K562 (cell line): Measurements from ENCODE around the gene CHCT1. TPM values are rescaled to one million over a fixed set of nuclear protein-coding genes. Genes with fewer than 3 reads are reported as not detected.

Source experiments
- ATAC-seq: fragments of 200-7000 bp; cut with Tn5 transposase; 3 replicates; pipeline ENCODE4 v1.9.1; 2020; ENCODE audit warnings: moderate library complexity
- BruUV-seq: library from RNA; stranded (reverse); fragments of 400-500 nt; replicated peaks from 2 replicates; lab custom pipeline; 2021; lab: Mats Ljungman, UMichigan
- CTCF ChIA-PET: fragments of 300-600 bp; formaldehyde crosslinking; extraction: SDS; loops from one replicate; lab custom pipeline; 2021; ENCODE audit warnings: low intra/inter-chr PET ratio; lab: Yijun Ruan, JAX
- POLR2A ChIA-PET: fragments of 300-600, 350-650 bp; sonication (Branson Sonifier 250); formaldehyde crosslinking; extraction: SDS; loops from one replicate; lab custom pipeline; 2021; ENCODE audit warnings: antibody characterized with exemption, inconsistent platforms; lab: Yijun Ruan, JAX
- DNase-seq, 4 experiments: peaks; one replicate each; pipeline versions ENCODE4 v3.0.0 to v3.0.0-alpha.2; 2011 to 2018; ENCODE audit warnings: low spot score in 3 of 4, mixed read lengths in 3 of 4; ENCODE audit errors: extremely low read depth in 1 of 4
- FAIRE-seq: peaks from 2 replicates; lab custom pipeline; 2011; peaks lifted over from hg19 to GRCh38; lab: Jason Lieb, UNC
- H2AFZ ChIP-seq: 2 replicates; pipeline ENCODE4 v1.6.0; 2011; ENCODE audit warnings: low read depth, low read length, control low read depth, inconsistent platforms
- H3K27ac ChIP-seq: fragments of 200-600 bp; 3 replicates; pipeline ENCODE4 v1.8.0; 2011; ENCODE audit warnings: low read depth, mild to moderate bottlenecking, control low read depth, inconsistent platforms, low read length, moderate library complexity, mixed read lengths; ENCODE audit errors: extremely low read depth
- H3K27me3 ChIP-seq, 2 experiments: fragments of 300-600 bp in 1 of 2; 2 replicates in 1 of 2; 3 replicates in 1 of 2; pipeline versions ENCODE4 v1.6.0 to v1.8.0; 2011; ENCODE audit warnings: inconsistent platforms in 2 of 2, low read length in 2 of 2, mild to moderate bottlenecking in 1 of 2, mixed read lengths in 1 of 2, moderate library complexity in 1 of 2; ENCODE audit not compliant: control insufficient read depth in 2 of 2, insufficient read depth in 2 of 2
- H3K36me3 ChIP-seq: fragments of 300-600 bp; 3 replicates; pipeline ENCODE4 v1.8.0; 2011; ENCODE audit warnings: mild to moderate bottlenecking, low read length, inconsistent platforms; ENCODE audit not compliant: control insufficient read depth, insufficient read depth
- H3K4me1 ChIP-seq, 2 experiments: fragments of 200-600 bp in 1 of 2; replicated peaks in 1 of 2; 2 replicates in 1 of 2; 3 replicates in 1 of 2; pipeline versions ENCODE4 v1.5.1 to v1.8.0; 2011; ENCODE audit warnings: inconsistent platforms in 2 of 2, low read length in 2 of 2, mild to moderate bottlenecking in 1 of 2, mixed read lengths in 1 of 2, moderate library complexity in 1 of 2; ENCODE audit not compliant: control insufficient read depth in 2 of 2, insufficient read depth in 2 of 2
- H3K4me2 ChIP-seq: 2 replicates; pipeline ENCODE4 v1.6.1; 2011; ENCODE audit warnings: low read length, control low read depth, inconsistent platforms, mixed read lengths; ENCODE audit not compliant: insufficient read depth
- H3K4me3 ChIP-seq: fragments of 200-600 bp; sonication (generic), shearing (Covaris generic); 2 replicates; pipeline ENCODE4 v1.5.1; 2016; ENCODE audit warnings: control low read depth, inconsistent platforms
- H3K79me2 ChIP-seq: fragments of 200-600 bp; 3 replicates; pipeline ENCODE4 v1.8.0; 2011; ENCODE audit warnings: low read length, inconsistent platforms; ENCODE audit not compliant: control insufficient read depth, insufficient read depth
- H3K9ac ChIP-seq, 2 experiments: 2 replicates each; pipeline versions ENCODE4 v1.6.0 to v1.6.1; 2011; ENCODE audit warnings: low read depth in 2 of 2, low read length in 2 of 2, control low read depth in 1 of 2, inconsistent platforms in 1 of 2, mild to moderate bottlenecking in 1 of 2, mixed read lengths in 1 of 2; ENCODE audit not compliant: insufficient read depth in 1 of 2
- H3K9me1 ChIP-seq: one replicate; pipeline ENCODE4 v1.6.0; 2011; ENCODE audit warnings: inconsistent platforms, mild to moderate bottlenecking, low read length, moderate library complexity; ENCODE audit not compliant: control insufficient read depth, insufficient read depth
- H3K9me3 ChIP-seq: replicated peaks from 2 replicates; pipeline ENCODE4 v1.5.1; 2011; ENCODE audit warnings: low read depth, low read length, inconsistent platforms; ENCODE audit not compliant: control insufficient read depth, insufficient read depth
- H4K20me1 ChIP-seq: replicated peaks from 2 replicates; pipeline ENCODE4 v1.6.1; 2011; ENCODE audit warnings: low read length, inconsistent platforms, mixed read lengths; ENCODE audit not compliant: control insufficient read depth, insufficient read depth
- ATF1 ChIP-seq, 2 experiments: fragments of 450-650 bp in 1 of 2; IDR thresholded peaks; 2 replicates each; pipeline ENCODE4 v1.6.1; 2016; ENCODE audit warnings: missing compliant biosample characterization in 1 of 2, missing genetic modification characterization in 1 of 2
- CTBP1 ChIP-seq: fragments of 450-650 bp; IDR thresholded peaks from 2 replicates; pipeline ENCODE4 v1.6.1; 2016; ENCODE audit warnings: borderline replicate concordance
- EP300 ChIP-seq: IDR thresholded peaks from 2 replicates; pipeline ENCODE4 v1.6.1; 2012; ENCODE audit warnings: low read length, improper control_type of control experiment
- FIP1L1 ChIP-seq: fragments of 200-400 bp; formaldehyde crosslinking; IDR thresholded peaks from 2 replicates; pipeline ENCODE4 v1.6.1; 2018; ENCODE audit warnings: mild to moderate bottlenecking, low read depth, low read length; ENCODE audit not compliant: poor library complexity, severe bottlenecking
- JUNB ChIP-seq: fragments of 450-650 bp; formaldehyde crosslinking; conservative IDR thresholded peaks from 2 replicates; pipeline ENCODE4 v1.4.0; 2020; ENCODE audit warnings: mild to moderate bottlenecking
- MTA3 ChIP-seq: fragments of 450-650 bp; formaldehyde crosslinking; IDR thresholded peaks from 2 replicates; pipeline ENCODE4 v1.6.1; 2017; ENCODE audit warnings: mild to moderate bottlenecking, borderline replicate concordance
- NFATC3 ChIP-seq: fragments of 450-650 bp; IDR thresholded peaks from 2 replicates; pipeline ENCODE4 v1.6.1; 2017; ENCODE audit warnings: mild to moderate bottlenecking
- PKNOX1 ChIP-seq: fragments of 450-650 bp; IDR thresholded peaks from 2 replicates; pipeline ENCODE4 v1.6.1; 2016
- SMAD2 ChIP-seq: fragments of 150-350 bp; IDR thresholded peaks from 2 replicates; pipeline ENCODE4 v1.6.1; 2014; ENCODE audit warnings: low read depth, mild to moderate bottlenecking, low read length
- SRF ChIP-seq, 2 experiments: fragments of 250-450, 450-650 bp in 1 of 2; sonication (Bioruptor Pico) in 1 of 2; sonication (generic) in 1 of 2; formaldehyde crosslinking; IDR thresholded peaks; 2 replicates each; pipeline versions ENCODE4 v1.5.0 to v1.5.1; 2020 to 2022; ENCODE audit warnings: mild to moderate bottlenecking in 1 of 2, missing genetic modification reagents in 1 of 2
- TCF7 ChIP-seq: sonication (generic); IDR thresholded peaks from 2 replicates; pipeline ENCODE4 v1.6.1; 2016; ENCODE audit warnings: antibody characterized with exemption, borderline replicate concordance
- YY1 ChIP-seq, 3 experiments: IDR thresholded peaks; 2 replicates each; pipeline ENCODE4 v1.6.1; 2011; ENCODE audit warnings: low read length in 2 of 3, mild to moderate bottlenecking in 2 of 3, moderate library complexity in 2 of 3, borderline replicate concordance in 1 of 3, control low read depth in 1 of 3, low read depth in 1 of 3; ENCODE audit not compliant: insufficient read depth in 3 of 3, insufficient replicate concordance in 2 of 3, control insufficient read depth in 1 of 3, insufficient read length in 1 of 3; ENCODE audit errors: extremely low read depth in 1 of 3
- WGBS: fragments of 100-300 bp; shearing (Covaris generic); methylation state at CpG from one replicate; pipeline ENCODE4 v1.1.6; 2016; ENCODE audit warnings: low coverage, mixed read lengths; ENCODE audit not compliant: insufficient coverage; ENCODE audit errors: missing lambda C conversion rate; 5-methylcytosine and 5-hydroxymethylcytosine counted together
- in situ Hi-C: fragments of 300-500 bp; cut with MboI; formaldehyde crosslinking; loops from 4 replicates; pipeline ENCODE4 v1.15.0; 2018; ENCODE audit warnings: inconsistent platforms, mixed read lengths
- intact Hi-C: fragments of 100-400 bp; cut with micrococcal nuclease; formaldehyde crosslinking; loops from 2 replicates; pipeline ENCODE4 v1.14.2; 2022
- polyA plus RNA-seq, 8 experiments: library from polyadenylated mRNA; depleted of rRNA in 4 of 8; stranded (reverse) in 5 of 8; unstranded in 3 of 8; fragments of >200 nt; fragmentation: Nextera tagmentation in 2 of 8; fragmentation: Illumina TruSeq in 1 of 8; extraction: Ambion mirVana in 2 of 8; extraction: Trizol in 1 of 8; gene quantifications; 2 replicates each; pipeline versions ENCODE4 v1.2.1 to v1.2.3, GENCODE V29; 2011 to 2014; ENCODE audit warnings: inconsistent platforms in 1 of 8, missing spikeins in 1 of 8
- total RNA-seq, 7 experiments: library from RNA; depleted of rRNA in 6 of 7; stranded (reverse); fragments of >200 nt in 6 of 7; fragmentation: Illumina TruSeq in 2 of 7; extraction: Trizol in 2 of 7; gene quantifications; 2 replicates each; pipeline versions ENCODE4 v1.2.1 to v1.2.3, GENCODE V29; 2011 to 2021; ENCODE audit warnings: low replicate concordance in 1 of 7
- TF ChIP-seq, protein P1 (sequence below), 2 experiments: IDR thresholded peaks; 2 replicates each; pipeline ENCODE4 v1.6.1; 2012; ENCODE audit warnings: improper control_type of control experiment in 2 of 2, low read depth in 2 of 2, low read length in 2 of 2, borderline replicate concordance in 1 of 2
- TF ChIP-seq, protein P2 (sequence below): IDR thresholded peaks from 3 replicates; pipeline ENCODE4 v1.6.1; 2011; ENCODE audit warnings: borderline replicate concordance, mild to moderate bottlenecking; ENCODE audit not compliant: insufficient read length, insufficient read depth

The CHCT1 gene
- total and polyA plus RNA-seq, 9 of the 15 experiments (the other 6 are each of a cell fraction or from before 2014, with no cell fraction given): not detected

DNA sequence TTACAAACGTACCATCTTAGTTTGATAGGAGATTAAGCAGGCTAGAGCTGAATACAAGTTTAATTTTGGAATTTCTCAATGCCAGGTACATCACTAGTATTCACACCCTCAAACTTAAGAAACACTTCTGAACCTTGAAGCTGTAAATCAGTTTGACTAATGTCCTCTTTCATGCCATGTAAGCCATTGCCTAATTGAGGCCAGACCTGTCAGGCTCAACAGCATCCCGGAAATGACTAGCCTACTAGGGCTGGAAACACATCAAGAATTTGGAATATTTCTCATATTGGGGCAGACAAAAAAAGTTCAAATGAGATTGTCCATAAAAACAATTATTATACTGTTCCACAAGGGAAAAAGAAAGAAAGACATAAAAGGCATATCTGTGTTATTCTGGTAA, 32.1 kb upstream of the CHCT1 start:
- H3K36me3 ChIP-seq: peaks cover 8% of the 10 kb centered on the region; the same call in 2 of the 3 replicates
- peak overlapping the region; percentile 100 for H3K4me2 ChIP-seq
- H3K4me1 ChIP-seq: peaks cover 7 to 20% of the 10 kb centered on the region in 2 experiments
- H3K9ac ChIP-seq: peak overlapping the region; percentile 49 to 92; a peak in 3 of 4 replicates
- H2AFZ ChIP-seq: no peak overlapping the region
- H3K9me1 ChIP-seq: no peaks in the 10 kb centered on the region
- H4K20me1 ChIP-seq: no peaks in the 10 kb centered on the region
- ATAC-seq: peak; percentile 15
- ChIA-PET CTCF (no interaction called here), POLR2A (interaction anchor here (1.3 to 1.5 kb wide), 3 partner anchors 8 to 39 kb away, joined by 3 to 4 read pairs (median 3); no protein-coding TSS in a partner anchor)
- intact Hi-C loops: loop anchor here (5.0 kb wide), 1 partner anchor 212 kb away; the partner anchor contains the start of gene PPM1D
- in situ Hi-C loops: no loop called here
- peak in 2 of 4 experiments; percentile 36 to 73 for DNase-seq
- H3K27ac ChIP-seq: peak overlapping the region; percentile 94
- no peaks in the 10 kb centered on the region for H3K9me3 ChIP-seq
- H3K4me3 ChIP-seq: peak overlapping the region; percentile 84
- H3K27me3 ChIP-seq: no peaks in the 10 kb centered on the region
- H3K79me2 ChIP-seq: peaks cover 78% of the 10 kb centered on the region
- 3% methylated on average over 2 of the region's 2 CpGs for WGBS
- FAIRE-seq: peak; percentile 37
- no TSS peak for BruUV-seq
- TF ChIP-seq NFATC3 (peak; percentile 6; the same call in 1 of the 2 replicates), TCF7 (no peak), JUNB (CRISPR knock-in tag) (no peak), SRF (CRISPR knock-in tag; IDR thresholded peaks at IDR 0.05) (peak in 1 of 2 experiments; percentile 33; a peak in 1 of 4 replicates), MTA3 (no peak), CTBP1 (peak; percentile 38; the same call in 1 of the 2 replicates), YY1 (IDR thresholded peaks at IDR 0.05; ENCODE audit: borderline replicate concordance in 1 of 3, control insufficient read depth in 1 of 3, extremely low read depth in 1 of 3, insufficient read depth in 3 of 3, insufficient read length in 1 of 3, insufficient replicate concordance in 2 of 3, low read depth in 1 of 3, low read length in 2 of 3) (peak in 1 of 3 experiments; percentile 41), EP300 (peak; percentile 29; the same call in 1 of the 2 replicates), SMAD2 (no peak), FIP1L1 (no peak), ATF1 (CRISPR knock-in tag; IDR thresholded peaks at IDR 0.05) (no peak), ATF1 (tag; IDR thresholded peaks at IDR 0.05) (no peak), PKNOX1 (peak; percentile 95)
- TF ChIP-seq, protein P1, sequence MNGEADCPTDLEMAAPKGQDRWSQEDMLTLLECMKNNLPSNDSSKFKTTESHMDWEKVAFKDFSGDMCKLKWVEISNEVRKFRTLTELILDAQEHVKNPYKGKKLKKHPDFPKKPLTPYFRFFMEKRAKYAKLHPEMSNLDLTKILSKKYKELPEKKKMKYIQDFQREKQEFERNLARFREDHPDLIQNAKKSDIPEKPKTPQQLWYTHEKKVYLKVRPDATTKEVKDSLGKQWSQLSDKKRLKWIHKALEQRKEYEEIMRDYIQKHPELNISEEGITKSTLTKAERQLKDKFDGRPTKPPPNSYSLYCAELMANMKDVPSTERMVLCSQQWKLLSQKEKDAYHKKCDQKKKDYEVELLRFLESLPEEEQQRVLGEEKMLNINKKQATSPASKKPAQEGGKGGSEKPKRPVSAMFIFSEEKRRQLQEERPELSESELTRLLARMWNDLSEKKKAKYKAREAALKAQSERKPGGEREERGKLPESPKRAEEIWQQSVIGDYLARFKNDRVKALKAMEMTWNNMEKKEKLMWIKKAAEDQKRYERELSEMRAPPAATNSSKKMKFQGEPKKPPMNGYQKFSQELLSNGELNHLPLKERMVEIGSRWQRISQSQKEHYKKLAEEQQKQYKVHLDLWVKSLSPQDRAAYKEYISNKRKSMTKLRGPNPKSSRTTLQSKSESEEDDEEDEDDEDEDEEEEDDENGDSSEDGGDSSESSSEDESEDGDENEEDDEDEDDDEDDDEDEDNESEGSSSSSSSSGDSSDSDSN (IDR thresholded peaks at IDR 0.05; ENCODE audit: borderline replicate concordance in 1 of 2, low read depth in 2 of 2, low read length in 2 of 2): 0 out of 4 replicates have a peak, but pooled peaks of 1 of the 2 experiments have one; percentile 8
- TF ChIP-seq, protein P2, sequence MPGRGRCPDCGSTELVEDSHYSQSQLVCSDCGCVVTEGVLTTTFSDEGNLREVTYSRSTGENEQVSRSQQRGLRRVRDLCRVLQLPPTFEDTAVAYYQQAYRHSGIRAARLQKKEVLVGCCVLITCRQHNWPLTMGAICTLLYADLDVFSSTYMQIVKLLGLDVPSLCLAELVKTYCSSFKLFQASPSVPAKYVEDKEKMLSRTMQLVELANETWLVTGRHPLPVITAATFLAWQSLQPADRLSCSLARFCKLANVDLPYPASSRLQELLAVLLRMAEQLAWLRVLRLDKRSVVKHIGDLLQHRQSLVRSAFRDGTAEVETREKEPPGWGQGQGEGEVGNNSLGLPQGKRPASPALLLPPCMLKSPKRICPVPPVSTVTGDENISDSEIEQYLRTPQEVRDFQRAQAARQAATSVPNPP: no peak
